NCI-H2227 (cell line): ENCODE data around the gene GABBR2.

Experiments used
- DNase-seq: peaks from one replicate; lab custom pipeline; 2025; ENCODE audit not compliant: unreplicated experiment; lab: John Stamatoyannopoulos, UW

Gene GABBR2

DNA sequence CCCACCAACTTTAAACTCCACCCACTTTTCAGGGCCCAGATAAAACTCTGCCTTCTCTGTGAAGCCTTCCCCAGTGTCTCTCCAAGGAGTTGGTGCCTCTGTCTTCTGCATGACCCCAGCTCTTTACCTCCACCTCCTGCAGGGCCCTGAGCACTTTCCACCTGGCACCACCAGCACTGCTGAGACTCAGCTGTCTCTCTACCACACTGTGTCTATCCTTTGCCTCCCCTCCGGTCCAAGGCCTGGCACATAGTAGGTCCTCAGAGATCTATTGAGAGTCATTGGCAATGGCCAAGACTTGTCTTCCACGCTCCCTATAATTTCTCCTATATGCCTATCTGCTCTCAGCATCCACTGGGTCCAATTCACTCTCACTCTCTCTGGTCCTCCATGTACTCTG is 12.9 kb upstream of the GABBR2 start:
- DNase-seq, result no peak

DNA sequence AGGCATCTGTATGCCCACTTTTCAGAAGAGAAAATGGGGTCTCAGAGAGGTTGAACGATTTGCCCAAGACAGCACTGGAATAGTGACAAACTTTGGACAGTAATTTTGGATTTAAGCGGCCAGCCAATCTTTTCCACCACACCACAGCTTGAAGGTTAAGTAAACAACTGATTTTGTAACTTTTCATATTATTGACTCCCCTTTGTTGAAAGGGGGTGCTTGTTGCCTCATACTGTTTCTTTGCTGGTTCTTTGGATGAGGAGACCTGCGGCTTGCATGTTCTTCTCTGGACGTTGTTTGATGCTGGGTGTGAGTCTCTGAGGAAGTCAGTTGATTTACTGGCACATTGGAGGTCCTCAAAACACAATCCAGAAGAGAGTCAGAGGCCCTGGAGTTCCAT is 11.7 kb upstream of the GABBR2 start:
- DNase-seq, result no peak

- no peak for DNase-seq
Observed at GRCh38 chr9:98719055-98719454, 10.3 kb upstream of the GABBR2 start.

DNA sequence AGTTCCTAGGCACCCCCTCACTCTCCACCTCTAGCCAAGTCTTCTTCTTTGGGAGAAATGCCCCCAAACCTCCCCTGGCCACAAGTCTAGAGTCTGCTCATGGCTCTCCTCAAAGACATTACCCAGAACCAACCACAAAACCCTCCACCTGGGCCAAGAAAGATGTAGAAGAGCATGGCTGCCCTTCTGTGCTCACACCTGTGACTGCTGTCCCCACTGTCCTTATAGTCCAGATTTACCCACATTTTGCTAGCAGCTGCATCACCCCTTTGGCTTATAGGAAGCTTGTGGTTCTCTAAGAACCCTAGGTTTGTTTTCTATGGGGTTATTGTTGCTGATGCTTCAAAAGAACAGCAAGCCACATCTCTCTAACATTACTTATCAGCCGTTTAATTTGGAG is 6.1 kb upstream of the GABBR2 start:
- DNase-seq, result no peak

- no peak for DNase-seq
Observed at GRCh38 chr9:98712987-98713386, 4.3 kb upstream of the GABBR2 start.

DNA sequence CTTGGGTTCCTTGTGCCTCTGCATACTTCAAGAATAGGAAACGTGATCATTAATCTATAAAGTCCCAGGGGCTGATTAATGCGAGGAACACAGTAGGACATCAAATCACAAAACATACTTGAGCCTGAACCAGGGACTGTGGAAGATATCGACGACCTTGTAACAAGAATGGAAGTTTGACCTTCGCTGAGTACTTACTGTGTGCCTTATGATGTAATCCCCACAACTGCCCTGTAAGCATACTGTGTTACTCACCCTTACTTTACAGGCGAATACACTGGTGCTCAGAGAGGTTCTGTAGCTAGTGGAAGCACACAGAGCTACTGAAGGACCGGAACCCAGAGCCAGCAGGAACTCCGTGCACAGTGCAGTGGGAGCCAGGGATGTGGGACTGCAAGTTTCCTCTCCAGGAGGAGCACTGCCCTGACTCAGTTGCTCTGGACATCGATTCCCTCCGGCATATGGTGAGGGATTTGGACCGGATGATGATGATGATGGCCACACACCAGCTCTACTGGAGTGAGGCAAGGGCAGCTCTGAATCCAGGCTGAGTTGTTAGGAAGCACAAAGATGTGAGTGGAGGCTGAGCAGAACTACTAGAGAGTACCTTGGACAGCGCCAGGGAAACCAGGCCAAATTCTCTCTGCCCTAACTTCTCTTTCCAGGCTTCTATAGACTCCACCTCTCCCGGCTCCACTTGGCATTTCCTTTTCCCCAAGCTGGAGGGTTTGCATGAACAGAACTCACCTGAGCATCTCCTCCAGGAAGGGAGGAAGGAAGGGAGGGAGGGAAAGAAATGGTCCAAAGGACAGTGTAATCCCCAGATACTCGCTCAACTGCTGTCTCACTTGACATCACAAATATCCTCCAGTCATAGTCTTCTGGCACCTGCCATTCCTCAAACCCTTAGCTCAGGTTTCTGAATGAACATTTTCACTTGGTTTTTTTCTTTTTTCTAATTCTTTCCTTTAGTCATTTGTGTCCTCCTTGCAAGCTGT is 1.5 kb upstream of the GABBR2 start:
- no peak for DNase-seq

DNA sequence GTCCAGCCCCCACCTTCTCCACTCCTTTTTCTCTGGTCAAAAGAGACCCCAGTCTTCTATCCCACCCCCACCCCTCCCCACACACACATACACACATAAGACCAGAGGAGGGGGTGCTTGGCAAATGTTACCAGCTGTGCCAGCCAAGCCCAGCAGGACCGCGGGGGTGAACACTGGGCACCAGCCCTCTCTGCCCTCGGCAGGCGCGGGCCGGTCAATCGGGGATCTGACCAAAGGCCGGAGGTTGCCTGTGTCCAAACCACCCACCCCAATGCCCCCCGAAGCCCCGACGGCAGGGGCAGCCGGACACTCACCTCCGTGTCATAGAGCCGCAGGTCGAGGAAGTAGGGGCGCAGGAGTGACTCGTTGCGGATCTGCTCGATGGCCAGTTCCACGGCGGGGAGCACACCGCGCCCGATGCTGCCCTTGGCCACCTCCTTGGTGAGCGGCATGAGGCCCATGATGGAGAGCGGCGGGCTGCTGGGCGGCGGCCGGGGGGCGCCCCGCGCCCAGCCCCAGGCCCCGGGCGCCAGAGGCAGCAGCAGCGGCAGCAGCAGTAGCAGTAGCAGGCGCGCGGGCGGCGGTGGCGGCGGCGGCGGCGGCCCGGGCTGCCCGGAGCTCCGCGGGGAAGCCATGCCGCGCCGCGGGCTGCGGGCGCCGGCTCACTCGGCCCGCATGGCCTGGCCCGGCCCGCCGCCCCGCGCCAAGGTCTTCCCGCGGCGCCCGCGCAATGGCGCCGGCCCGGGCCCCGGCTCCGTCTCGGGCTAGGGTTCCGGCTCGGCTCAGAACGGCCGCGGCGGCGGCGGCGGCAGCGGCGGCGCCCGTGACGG is 417 bp downstream of the GABBR2 start:
- DNase-seq, result no peak

DNA sequence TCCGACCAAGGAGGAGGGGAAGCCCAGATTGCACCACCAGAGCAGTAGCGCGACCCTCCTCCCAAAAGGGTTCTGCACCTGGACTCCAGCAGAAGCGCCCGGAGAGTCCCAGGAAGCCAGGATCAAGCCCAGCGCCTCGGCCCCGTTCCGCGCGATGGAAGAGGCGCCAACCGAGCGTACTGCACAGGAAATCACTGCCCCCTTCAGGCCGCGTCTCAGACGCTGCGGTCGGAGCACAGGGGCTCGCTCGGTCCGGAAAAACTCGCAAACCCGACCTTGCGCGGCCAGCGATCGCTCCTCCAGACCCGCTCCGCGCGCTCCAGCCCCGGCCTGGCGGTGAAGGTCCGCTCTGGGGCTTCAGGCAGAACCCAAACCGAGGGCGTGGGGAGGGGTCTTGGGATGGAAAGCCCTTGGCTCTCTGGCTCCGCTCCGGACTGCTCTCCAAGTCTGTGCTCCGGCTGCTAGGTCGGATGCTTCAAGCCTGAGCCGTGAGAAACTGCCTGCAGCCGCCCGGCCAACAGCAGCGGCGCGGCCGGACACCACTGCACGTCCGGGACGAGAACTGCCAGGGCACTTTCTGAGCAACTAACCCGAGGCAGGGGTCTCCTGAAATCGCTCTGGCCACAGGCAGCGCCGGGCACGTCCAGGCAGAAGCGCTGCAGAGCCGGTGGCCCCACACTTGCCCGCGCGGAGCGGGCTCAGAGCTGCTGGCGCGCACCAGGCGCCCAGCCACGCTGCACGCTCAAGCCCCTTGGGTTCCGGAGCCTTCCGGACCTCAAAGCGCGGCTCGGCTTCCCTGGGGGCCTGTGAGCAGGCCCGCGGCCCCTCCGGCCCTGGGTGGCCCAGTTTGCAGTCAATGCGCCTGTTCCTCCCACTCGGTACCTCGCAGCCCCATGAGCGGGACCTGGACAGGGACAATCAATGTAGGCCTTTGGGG is 1.3 kb downstream of the GABBR2 start:
- DNase-seq, result peak; percentile 64

DNA sequence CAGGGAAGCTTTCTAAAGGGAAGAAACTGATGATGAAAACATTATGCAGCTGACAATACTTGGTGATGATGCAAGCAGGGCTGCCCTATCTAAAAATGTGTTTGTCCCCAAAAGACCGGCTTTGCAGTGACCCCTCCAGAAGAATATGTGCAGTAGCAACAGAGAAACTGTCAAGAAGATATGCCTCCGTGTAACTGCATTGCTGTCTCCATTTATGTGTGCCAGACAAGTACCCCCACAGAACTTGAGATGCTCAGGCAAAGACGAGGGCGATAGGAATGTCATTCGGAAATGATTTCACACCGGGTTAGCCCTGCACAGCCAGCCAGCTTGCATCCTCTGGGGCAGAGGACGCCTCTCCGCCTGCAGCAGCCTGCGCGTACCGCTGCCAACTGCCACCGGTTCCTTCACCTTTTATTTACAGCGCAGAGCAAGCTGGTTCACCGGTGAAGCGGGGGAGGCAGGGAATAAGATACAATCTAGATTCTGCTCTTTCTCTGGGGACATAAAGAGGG is 2.0 kb downstream of the GABBR2 start:
- DNase-seq, result no peak

- DNase-seq, result no peak
Observed at GRCh38 chr9:98702835-98703380, 5.8 kb downstream of the GABBR2 start.

DNA sequence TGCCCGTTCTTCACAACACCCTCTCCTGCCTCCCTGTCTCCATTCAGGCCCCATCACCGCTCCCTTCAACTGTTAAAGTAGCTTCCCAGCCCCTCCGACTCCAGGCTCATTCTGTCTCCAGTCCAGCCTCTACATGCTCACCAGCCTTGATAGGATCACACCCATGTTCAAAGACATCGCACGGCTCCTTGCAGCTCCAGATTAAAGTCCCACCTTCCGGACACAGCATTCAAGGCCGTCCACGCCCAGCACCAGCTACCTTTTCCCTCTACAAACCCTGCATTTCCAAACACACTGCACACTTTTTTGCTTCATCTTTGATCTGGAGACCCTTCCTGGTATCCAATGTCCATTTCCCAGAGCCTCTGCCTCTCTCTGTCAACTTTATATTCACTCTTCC is 6.4 kb downstream of the GABBR2 start:
- DNase-seq, result no peak

DNA sequence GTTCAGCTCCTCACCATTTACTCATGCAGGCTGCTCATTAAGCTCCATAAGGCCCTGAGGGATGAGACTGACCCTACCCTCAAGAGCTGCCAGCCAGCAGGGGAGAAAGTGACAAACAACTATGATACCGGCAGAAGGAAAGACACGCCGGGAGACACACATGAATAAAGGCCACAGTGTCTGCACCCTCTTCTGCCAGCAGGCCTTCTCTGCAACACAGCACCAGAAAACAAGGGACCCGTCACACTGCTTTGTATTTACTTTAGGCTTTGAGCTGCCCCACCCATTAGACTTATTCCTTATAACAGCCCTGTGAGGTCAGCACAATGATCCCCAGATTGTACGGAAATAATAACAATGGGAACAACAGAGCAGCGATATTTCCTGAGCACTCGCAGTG is 7.2 kb downstream of the GABBR2 start:
- no peak for DNase-seq

DNA sequence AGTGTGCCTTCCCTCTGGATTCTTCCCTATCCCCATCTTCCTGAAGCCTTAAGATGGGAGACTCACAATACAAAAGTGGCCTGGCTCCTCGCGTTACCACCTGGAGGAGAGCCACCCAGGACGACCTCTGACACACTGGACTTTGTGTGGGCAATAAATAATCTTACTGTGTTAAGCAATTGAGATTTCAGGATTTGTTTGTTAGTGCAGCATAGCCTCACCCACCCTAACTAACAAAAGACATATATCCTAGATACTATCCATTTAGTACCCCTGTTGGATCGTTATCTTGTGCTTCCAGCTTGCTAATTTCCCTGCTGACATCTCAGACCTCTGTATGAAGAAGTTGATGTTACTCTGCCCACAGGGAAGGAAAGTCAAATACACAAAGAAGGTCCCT is 7.9 kb downstream of the GABBR2 start:
- DNase-seq, result no peak

GRCh38 chr9:98698856-98699255 is 9.9 kb downstream of the GABBR2 start:
- no peak for DNase-seq

- DNase-seq, result no peak
Observed at GRCh38 chr9:98694943-98695342, 13.8 kb downstream of the GABBR2 start.

DNA sequence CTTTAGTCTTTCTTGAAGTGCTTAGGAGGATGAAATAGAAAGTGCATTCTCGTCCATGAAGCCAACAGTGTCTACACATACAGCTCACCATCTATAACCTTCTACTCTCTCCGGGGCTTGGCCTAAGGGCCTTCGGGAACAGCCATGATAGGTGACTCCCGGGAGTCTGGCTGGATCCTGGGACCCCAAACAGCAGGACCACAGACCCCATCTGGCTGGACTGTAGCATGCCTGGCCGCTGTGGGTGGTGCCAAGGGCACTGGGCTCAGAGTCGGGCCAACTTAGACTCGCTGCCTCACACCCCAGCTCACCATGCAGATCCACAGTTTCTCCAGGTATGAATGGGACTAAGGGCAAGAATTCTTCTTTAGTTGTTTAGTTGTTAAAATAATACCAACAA is 16.3 kb downstream of the GABBR2 start:
- no peak for DNase-seq

GRCh38 chr9:98691890-98692289 is 16.8 kb downstream of the GABBR2 start:
- no peak for DNase-seq

DNA sequence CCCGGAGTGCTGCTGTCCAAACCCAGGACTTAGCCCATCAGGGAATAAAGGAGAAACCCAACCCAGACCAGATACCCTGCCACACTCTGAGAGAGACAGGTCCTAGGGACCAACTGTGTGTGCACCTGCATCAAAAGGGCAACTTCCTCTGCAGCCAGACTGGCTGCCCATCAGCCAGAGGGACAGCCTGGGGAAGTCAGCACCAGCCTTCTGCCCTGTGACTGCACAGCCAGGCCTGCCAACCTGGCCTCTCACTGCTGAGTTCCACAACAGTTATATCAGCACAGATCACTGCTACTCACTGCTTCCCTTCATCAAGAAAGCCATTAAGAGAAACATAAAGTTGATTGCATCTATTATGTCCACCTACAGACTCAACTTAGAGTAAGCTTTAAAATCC is 18.0 kb downstream of the GABBR2 start:
- DNase-seq, result no peak

DNA sequence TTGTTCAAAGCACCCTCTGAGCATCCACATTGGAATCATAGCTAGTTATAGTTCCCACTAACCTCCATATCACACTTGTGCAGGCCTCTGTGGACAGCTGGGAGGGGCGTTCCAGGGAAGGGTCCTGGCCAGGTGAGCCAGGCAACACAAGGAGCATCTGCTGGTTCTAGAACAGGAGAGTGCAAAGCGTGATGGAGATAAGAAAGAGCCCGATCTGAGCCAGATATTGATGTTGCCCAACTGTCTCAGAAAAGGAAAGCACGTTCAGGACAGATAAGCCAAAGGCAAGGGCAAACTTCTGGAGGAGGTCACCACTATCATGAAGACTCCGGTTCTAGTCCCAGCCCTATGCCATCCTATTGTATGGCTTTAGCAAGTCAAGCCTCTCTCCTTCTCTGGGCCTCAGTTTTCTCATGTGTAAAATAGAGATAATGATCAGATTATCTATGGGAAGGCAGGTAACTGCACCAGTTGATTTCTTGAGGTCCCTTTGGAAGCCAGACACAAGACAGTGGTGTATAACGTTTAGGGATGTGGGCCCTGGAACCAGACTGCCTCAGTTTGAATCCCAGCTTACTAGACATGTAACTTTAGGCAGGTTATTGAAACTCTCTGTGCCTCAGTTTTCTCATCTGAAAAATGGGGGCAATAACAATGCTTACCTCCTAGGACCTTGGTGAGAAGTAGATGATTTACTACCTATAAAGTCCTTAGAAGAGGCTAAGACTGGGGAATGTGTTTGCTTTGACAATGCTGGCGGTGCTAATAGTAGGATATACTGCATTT is 19.8 kb downstream of the GABBR2 start:
- DNase-seq, result no peak

DNA sequence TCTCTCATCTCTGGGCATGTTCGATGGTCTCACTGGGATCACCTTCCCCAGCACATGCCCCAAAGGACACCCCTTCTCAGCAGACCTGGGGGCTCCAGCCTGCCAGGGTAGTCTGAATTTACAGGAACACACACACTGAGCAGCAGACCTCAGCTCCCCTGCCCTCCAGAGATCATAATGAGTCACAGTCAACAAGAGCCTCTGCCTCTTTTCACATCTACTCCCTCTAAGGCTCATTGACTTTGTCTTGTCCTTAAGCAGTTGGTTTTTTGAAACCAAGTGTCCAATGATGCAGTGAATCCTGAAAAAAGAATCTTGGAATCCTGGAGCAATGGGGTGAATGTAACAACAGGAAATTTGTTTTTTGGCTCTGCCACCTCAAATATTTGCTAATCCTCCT is 20.8 kb downstream of the GABBR2 start:
- DNase-seq, result no peak
